IMR-90 (cell line): ENCODE measurements around the gene ZCCHC24.

Source experiments
- CTCF ChIP-seq: conservative IDR thresholded peaks from 2 replicates; pipeline ENCODE4 v1.5.1; 2012; ENCODE audit warnings: mild to moderate bottlenecking, low read depth, low read length, improper control_type of control experiment
- RCOR1 ChIP-seq: IDR thresholded peaks from 2 replicates; pipeline ENCODE4 v1.6.1; 2012; ENCODE audit warnings: mild to moderate bottlenecking, low read length, improper control_type of control experiment; ENCODE audit not compliant: insufficient replicate concordance

GRCh38 chr10:79416578-79417255, 28.7 kb downstream of the ZCCHC24 start:
- no peak for TF ChIP-seq RCOR1
- TF ChIP-seq CTCF, result no peak
